ENCODE measurements around the gene BICRAL.

The BICRAL gene

GRCh38 chr6:42766163-42766670, 15.6 kb upstream of the BICRAL start:
- DNase-seq = no peak

GRCh38 chr6:42769051-42769450, 12.8 kb upstream of the BICRAL start:
- DNase-seq = no peak

GRCh38 chr6:42769836-42770235, 12.0 kb upstream of the BICRAL start:
- DNase-seq = no peak

GRCh38 chr6:42771741-42772100, 10.1 kb upstream of the BICRAL start:
- DNase-seq = no peak

- peak; percentile 59 for DNase-seq
These were observed 7.7 kb upstream of the BICRAL start for GRCh38 chr6:42774201-42774600.

GRCh38 chr6:42774821-42775487, 6.9 kb upstream of the BICRAL start:
- DNase-seq = peak; percentile 40

GRCh38 chr6:42777126-42777822, 4.6 kb upstream of the BICRAL start:
- no peak for DNase-seq

- DNase-seq = no peak
These were observed 3.7 kb upstream of the BICRAL start for GRCh38 chr6:42778122-42778521.

- DNase-seq = no peak
These were observed 2.3 kb upstream of the BICRAL start for GRCh38 chr6:42779521-42779920.

GRCh38 chr6:42781546-42781795, 381 bp upstream of the BICRAL start:
- no peak for DNase-seq

- DNase-seq = peak; percentile 70
These were observed 881 bp downstream of the BICRAL start for GRCh38 chr6:42782689-42783176.

GRCh38 chr6:42783177-42783875, 1.5 kb downstream of the BICRAL start:
- peak; percentile 68 for DNase-seq

GRCh38 chr6:42783876-42784642, 2.2 kb downstream of the BICRAL start:
- no peak for DNase-seq

- no peak for DNase-seq
These were observed 3.1 kb downstream of the BICRAL start for GRCh38 chr6:42784717-42785498.

- DNase-seq = no peak
These were observed 4.7 kb downstream of the BICRAL start for GRCh38 chr6:42786525-42786985.

- no peak for DNase-seq
These were observed 5.2 kb downstream of the BICRAL start for GRCh38 chr6:42787063-42787472.

- DNase-seq = no peak
These were observed 6.8 kb downstream of the BICRAL start for GRCh38 chr6:42788671-42789070.

GRCh38 chr6:42790549-42791181, 8.8 kb downstream of the BICRAL start:
- DNase-seq = no peak

GRCh38 chr6:42791706-42792320, 10.0 kb downstream of the BICRAL start:
- no peak for DNase-seq

- no peak for DNase-seq
These were observed 13.8 kb downstream of the BICRAL start for GRCh38 chr6:42795651-42796050.

GRCh38 chr6:42796171-42796570, 14.3 kb downstream of the BICRAL start:
- DNase-seq = no peak
